Activated naive CD4-positive, alpha-beta T cell treated with anti-CD3 and anti-CD28 coated beads for 36 hours (primary cell): ENCODE measurements around the gene ZNF549. TPM values are rescaled to one million over a fixed set of nuclear protein-coding genes. Genes with fewer than 3 reads are reported as not detected.
"Not testable (repeated sequence)": the region's sequence is repeated elsewhere in the genome, so short reads cannot be mapped to it uniquely, and the experiment has no call there.

Source experiments
- CTCF ChIA-PET: fragments of 350-600 bp; sonication (Branson Sonifier 250); formaldehyde crosslinking; loops from one replicate; lab custom pipeline; 2021; ENCODE audit warnings: antibody characterized with exemption; lab: Charles Lee
- DNase-seq: peaks from one replicate; pipeline ENCODE4 v3.0.0-alpha.2; 2020
- H3K27ac Mint-ChIP-seq: one replicate; pipeline ENCODE4 v1.8.0; 2021; ENCODE audit warnings: mild to moderate bottlenecking, mixed read lengths
- H3K27me3 Mint-ChIP-seq: one replicate; pipeline ENCODE4 v1.8.0; 2021; ENCODE audit warnings: low read depth, mixed read lengths
- H3K36me3 Mint-ChIP-seq: one replicate; pipeline ENCODE4 v1.8.0; 2021; ENCODE audit warnings: low read depth, mixed read lengths
- H3K4me1 Mint-ChIP-seq: one replicate; pipeline ENCODE4 v1.8.0; 2021; ENCODE audit warnings: low read depth, mixed read lengths
- H3K4me3 Mint-ChIP-seq: one replicate; pipeline ENCODE4 v1.8.0; 2021; ENCODE audit warnings: mild to moderate bottlenecking, moderate library complexity, mixed read lengths
- H3K9me3 Mint-ChIP-seq: one replicate; pipeline ENCODE4 v1.8.0; 2021; ENCODE audit warnings: mixed read lengths
- intact Hi-C: fragments of 100-400 bp; cut with micrococcal nuclease; formaldehyde crosslinking; loops from one replicate; pipeline ENCODE4 v1.15.1; 2023
- total RNA-seq, 2 experiments: library from RNA; stranded (reverse); gene quantifications; one replicate each; pipeline ENCODE4 v1.2.3, GENCODE V29; 2021

The ZNF549 gene
- total RNA-seq = 1 to 10 TPM; 1.8 TPM

DNA sequence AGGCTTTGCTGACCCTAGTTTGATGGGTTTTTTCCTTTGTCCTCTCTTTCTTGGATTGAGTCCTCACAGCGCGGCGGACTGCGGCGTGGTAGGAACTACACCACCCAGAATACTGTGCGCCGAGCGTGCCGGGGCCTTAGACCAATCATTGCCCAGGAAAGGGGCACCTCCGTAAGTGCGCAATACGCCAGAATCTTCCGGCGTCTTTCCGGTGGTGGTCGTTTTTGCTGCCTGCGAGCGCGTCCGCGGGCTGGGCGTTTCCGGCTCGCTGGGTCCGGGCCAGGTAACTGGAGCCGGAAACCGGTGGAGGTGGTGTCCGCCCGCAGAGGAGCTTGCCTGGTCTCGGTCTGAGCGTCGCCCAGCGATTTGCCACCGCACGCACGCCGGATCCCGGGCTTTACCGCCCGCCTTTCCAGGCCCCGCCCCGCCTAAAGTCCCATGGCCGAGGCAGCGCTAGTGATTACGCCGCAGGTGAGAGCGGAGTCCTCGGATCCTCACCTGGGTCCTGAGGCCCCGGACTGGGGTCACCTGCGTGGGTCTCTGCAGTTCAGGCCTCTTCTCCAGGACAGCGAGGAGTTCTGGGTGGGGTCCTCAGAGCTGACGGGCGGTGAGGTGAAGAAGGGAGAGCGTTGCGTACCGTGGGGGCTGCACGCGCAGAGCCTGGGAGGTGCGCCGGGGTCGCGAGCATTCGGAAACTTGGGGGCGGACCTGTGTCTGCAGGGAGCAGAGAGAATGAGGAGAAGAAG is at the start of gene ZNF549:
Gene ZNF549, plus strand, starts transcription at position 221 of the 746 bp plus-strand sequence. Its CDS starts 218 bp downstream, at position 439.
- Mint-ChIP-seq H3K36me3 (peaks cover 48% of the 10 kb centered on the region), H3K27me3 (no peaks in the 10 kb centered on the region), H3K4me3 (peak within 1 kb of the TSS; percentile 80), H3K4me1 (peaks cover 14% of the 10 kb centered on the region), H3K9me3 (peaks cover 40% of the 10 kb centered on the region), H3K27ac (peak within 1 kb of the TSS; percentile 70)
- CTCF ChIA-PET = no interaction called here
- DNase-seq = peak; percentile 91
- intact Hi-C loops = loop anchor here (1.0 kb wide), 6 partner anchors 28 to 655 kb away; partner anchors contain the start of genes ZNF211, ZNF548, ZNF586 and ZNF772

DNA sequence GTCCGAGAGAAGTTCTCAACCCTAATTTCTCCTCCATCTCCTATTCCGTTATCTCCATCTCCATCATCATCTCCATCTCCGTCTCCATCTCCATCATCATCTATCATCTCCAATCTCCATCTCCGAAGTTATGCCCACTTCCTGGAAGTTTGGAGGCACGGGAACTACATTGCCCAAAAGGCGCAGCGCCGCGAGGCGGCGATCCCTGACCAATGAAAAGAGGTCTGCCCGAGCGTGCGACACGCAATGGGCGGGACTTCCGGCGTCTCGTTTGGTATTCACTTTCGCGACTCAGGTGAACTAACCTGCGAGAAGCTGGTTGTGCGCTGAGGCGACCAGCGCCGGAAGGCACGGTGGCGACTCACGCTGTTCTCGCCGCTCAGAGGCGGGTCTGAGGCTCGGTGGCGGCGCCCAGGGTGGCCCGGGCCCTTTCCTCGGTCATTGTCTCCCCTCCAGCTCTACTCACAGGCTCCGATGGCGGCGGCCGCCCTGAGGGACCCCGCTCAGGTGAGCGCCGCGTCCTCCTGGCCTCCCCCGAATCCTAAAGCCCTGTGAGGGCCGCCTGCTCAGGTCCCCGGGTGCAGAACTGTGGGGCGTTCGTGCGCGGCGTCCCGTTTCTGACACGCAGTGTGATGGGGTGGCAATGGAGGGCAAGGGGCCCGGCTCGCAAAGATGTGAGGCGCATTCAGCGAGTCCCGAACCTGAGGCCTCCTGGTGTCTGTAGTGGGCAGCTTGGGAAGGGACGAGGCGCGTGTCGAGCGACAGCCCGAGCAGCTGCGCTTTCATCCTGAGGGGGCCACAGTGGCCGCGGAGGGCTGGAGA is 39.5 kb upstream of the ZNF549 start, which contains the start of gene ZNF419:
Gene ZNF419, plus strand, starts transcription at position 274 of the 822 bp plus-strand sequence. Its CDS starts 201 bp downstream, at position 475.
- intact Hi-C loops = loop anchor here (1.0 to 5.0 kb wide), 3 partner anchors 10 to 90 kb away; partner anchors contain the start of genes ZNF416, ZNF749 and ZNF772
- Mint-ChIP-seq H3K4me3 (peak within 1 kb of the TSS; percentile 56), H3K9me3 (peaks cover 15% of the 10 kb centered on the region), H3K27ac (peak within 1 kb of the TSS; percentile 74), H3K4me1 (peaks cover 11% of the 10 kb centered on the region), H3K36me3 (peaks cover 36% of the 10 kb centered on the region)
- peak; percentile 95 for DNase-seq
- CTCF ChIA-PET, H3K27me3 Mint-ChIP-seq: not testable (repeated sequence)

DNA sequence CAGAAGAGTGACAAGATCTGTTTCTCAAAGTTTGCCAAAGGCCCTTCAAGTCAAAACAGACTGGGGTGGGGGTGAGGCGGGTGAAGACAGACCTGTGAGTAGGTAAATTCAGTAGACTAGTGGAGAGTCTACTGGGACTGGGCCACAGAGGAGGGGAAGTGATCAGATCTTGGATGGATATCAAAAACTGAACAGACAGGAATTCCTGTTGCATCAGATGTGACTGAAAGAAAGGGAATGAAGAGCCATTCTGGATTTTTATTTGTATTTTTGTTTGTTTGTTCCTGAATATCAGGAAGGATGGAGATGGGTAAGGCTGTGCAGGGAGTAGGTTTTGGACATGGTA is 38.9 kb upstream of the ZNF549 start:
- Mint-ChIP-seq H3K4me3 (peak overlapping the region; percentile 56), H3K36me3 (peaks cover 42% of the 10 kb centered on the region), H3K4me1 (peaks cover 11% of the 10 kb centered on the region), H3K9me3 (peaks cover 20% of the 10 kb centered on the region)
- H3K27me3 Mint-ChIP-seq, CTCF ChIA-PET, H3K27ac Mint-ChIP-seq, DNase-seq: not testable (repeated sequence)
- intact Hi-C loops = loop anchor here (5.0 kb wide), 1 partner anchor 89 kb away; the partner anchor contains the start of gene ZNF416

DNA sequence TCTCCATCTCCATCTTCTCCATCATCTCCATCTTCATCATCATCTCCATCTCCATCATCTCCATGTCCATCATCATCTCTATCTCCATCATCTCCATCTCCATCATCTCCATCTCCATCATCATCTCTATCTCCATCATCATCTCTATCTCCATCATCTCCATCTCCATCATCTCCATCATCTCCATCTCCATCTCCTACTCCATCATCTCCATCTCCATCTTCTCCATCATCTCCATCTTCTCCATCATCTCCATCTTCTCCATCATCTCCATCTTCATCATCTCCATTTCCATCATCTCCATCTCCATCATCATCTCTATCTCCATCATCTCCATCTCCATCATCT is 27.9 kb upstream of the ZNF549 start:
- peak overlapping the region; percentile 80 for H3K4me3 Mint-ChIP-seq
- peaks cover 52% of the 10 kb centered on the region for H3K36me3 Mint-ChIP-seq
- DNase-seq, CTCF ChIA-PET, H3K27me3 Mint-ChIP-seq: not testable (repeated sequence)
- H3K4me1 Mint-ChIP-seq = peaks cover 22% of the 10 kb centered on the region
- H3K9me3 Mint-ChIP-seq = peaks cover 60% of the 10 kb centered on the region
- intact Hi-C loops = loop anchor here (1.0 to 2.0 kb wide), 3 partner anchors 28 to 88 kb away; partner anchors contain the start of genes ZNF17, ZNF549 and ZNF550
- peak overlapping the region; percentile 48 for H3K27ac Mint-ChIP-seq

DNA sequence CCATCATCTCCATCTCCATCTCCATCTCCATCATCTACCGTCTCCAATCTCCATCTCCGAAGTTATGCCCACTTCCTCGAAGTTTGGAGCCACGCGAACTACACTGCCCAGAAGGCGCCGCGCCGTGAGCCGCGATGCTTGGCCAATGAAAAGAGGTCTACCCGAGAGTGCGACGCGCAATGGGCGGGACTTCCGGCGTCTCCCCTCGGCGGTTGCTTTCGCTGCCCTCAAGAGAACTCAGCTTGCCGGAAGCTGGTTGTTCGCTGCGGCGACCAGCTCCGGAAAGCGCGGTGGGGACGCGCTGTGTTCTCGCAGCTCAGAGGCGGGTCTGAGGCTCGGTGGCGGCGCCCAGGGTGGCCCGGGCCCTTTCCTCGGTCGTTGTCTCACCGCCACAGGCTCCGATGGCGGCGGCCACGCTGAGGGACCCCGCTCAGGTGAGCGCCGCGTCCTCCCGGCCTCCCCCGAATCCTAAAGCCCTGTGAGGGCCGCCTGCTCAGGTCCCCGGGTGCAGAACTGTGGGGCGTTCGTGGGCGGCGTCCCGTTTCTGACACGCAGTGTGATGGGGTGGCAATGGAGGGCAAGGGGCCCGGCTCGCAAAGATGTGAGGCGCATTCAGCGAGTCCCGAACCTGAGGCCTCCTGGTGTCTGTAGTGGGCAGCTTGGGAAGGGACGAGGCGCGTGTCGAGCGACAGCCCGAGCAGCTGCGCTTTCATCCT is 27.3 kb upstream of the ZNF549 start, which contains the start of gene ZNF773:
Gene ZNF773, plus strand, starts transcription at position 259 of the 716 bp plus-strand sequence. Its CDS starts 143 bp downstream, at position 402.
- Mint-ChIP-seq H3K9me3 (peaks cover 56% of the 10 kb centered on the region), H3K27ac (peak within 1 kb of the TSS; percentile 75), H3K36me3 (peaks cover 50% of the 10 kb centered on the region), H3K4me3 (peak within 1 kb of the TSS; percentile 80), H3K4me1 (peaks cover 22% of the 10 kb centered on the region)
- CTCF ChIA-PET, H3K27me3 Mint-ChIP-seq: not testable (repeated sequence)
- DNase-seq = peak; percentile 97
- intact Hi-C loops = loop anchor here (1.0 to 2.0 kb wide), 3 partner anchors 27 to 89 kb away; partner anchors contain the start of genes ZNF17, ZNF549 and ZNF550

DNA sequence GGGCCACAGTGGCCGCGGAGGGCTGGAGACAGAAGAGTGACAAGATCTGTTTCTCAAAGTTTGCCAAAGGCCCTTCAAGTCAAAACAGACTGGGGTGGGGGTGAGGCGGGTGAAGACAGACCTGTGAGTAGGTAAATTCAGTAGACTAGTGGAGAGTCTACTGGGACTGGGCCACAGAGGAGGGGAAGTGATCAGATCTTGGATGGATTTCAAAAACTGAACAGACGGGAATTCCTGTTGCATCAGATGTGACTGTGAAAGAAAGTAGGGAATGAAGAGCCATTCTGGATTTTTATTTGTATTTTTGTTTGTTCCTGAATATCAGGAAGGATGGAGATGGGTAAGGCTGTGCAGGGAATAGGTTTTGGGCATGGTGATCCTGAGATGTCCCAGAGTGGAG is 26.8 kb upstream of the ZNF549 start:
- intact Hi-C loops, DNase-seq, CTCF ChIA-PET, H3K27me3 Mint-ChIP-seq: not testable (repeated sequence)
- peak overlapping the region; percentile 80 for H3K4me3 Mint-ChIP-seq
- peaks cover 22% of the 10 kb centered on the region for H3K4me1 Mint-ChIP-seq
- peaks cover 54% of the 10 kb centered on the region for H3K9me3 Mint-ChIP-seq
- H3K36me3 Mint-ChIP-seq = peaks cover 52% of the 10 kb centered on the region
- peak overlapping the region; percentile 75 for H3K27ac Mint-ChIP-seq

DNA sequence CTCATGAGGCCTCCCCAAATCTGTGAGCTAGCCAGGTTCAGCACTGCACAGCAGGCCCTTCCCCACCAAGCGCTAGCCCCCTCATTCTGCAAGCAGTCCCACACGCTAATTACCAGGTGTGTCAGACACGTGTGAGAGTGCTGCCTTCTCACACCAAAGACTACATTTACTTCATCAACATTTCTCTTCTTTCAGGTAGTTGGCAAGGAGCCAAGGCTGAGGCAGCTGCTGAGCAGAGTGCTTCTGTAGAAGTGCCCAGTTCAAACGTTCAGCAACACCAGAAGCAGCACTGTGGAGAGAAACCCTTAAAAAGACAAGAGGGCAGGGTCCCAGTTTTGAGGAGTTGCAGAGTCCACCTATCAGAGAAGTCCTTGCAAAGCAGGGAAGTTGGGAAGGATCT is 21.0 kb upstream of the ZNF549 start:
- no peak for DNase-seq
- Mint-ChIP-seq H3K27ac (no peak overlapping the region), H3K36me3 (peaks cover 85% of the 10 kb centered on the region), H3K4me3 (no peak overlapping the region), H3K4me1 (peaks cover 11% of the 10 kb centered on the region), H3K27me3 (no peaks in the 10 kb centered on the region), H3K9me3 (peaks cover 59% of the 10 kb centered on the region)
- intact Hi-C loops = no loop called here
- CTCF ChIA-PET = no interaction called here

DNA sequence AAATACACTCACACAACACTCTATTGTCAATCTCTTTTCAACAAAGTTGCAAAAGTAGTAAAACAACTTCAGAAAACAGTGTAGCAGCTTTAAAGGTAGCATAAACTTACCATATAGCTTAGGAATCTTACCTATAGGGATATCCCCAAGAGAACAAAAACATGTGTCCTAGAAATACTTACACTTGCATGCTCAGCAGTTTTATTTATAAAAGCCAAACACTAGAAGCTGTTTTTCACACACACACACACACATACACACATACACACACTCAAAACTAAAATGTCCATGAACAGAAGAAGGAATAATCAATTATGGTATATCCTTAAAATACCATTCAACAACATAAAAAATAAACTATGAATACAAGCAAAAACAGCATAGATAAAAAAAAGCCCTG is 15.7 kb upstream of the ZNF549 start:
- Mint-ChIP-seq H3K4me1 (no peaks in the 10 kb centered on the region), H3K27me3 (no peaks in the 10 kb centered on the region), H3K36me3 (peaks cover 81% of the 10 kb centered on the region), H3K4me3 (no peak overlapping the region), H3K27ac (no peak overlapping the region), H3K9me3 (peaks cover 67% of the 10 kb centered on the region)
- CTCF ChIA-PET = no interaction called here
- intact Hi-C loops = no loop called here
- no peak for DNase-seq

DNA sequence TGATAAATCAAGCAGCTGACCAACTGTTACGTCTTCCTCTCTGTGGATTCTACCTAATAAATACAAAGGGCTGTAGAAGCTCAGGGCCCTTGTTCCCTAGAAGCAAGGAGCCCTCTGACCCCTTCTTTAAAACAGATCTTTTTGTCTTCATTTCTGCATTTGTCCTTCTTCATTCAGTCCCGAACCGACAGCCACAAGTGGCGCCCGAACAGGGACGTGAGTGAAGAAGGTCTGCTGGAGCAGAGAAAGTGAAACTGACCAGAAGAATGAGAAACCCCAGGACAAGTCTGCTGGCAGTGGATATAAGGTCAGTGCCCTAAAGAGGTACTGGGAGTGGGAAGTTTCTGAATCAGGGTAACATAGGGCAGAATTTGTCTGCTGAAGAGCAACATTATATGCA is 14.3 kb upstream of the ZNF549 start:
- Mint-ChIP-seq H3K27ac (no peak overlapping the region), H3K36me3 (peaks cover 79% of the 10 kb centered on the region), H3K9me3 (peaks cover 69% of the 10 kb centered on the region), H3K4me3 (no peak overlapping the region), H3K4me1 (no peaks in the 10 kb centered on the region), H3K27me3 (no peaks in the 10 kb centered on the region)
- CTCF ChIA-PET = no interaction called here
- intact Hi-C loops = no loop called here
- DNase-seq = no peak

DNA sequence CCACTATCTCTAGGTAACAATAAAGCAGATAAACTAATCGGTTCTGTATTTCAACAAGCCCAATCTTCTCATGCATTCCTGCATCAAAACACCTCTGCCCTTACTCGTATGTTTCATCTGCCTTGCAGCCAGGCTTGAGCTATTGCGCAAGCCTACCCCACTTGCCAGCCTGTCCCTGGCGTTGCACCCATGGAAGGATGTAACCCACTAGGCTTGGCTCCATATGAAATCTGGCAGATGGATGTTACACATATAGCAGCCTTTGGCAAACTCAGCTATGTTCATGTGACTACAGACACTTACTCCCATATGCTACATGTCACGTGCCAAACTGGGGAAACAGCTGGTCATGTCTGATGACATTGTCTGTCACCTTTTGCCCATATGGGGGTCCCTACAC is 11.9 kb upstream of the ZNF549 start:
- DNase-seq = no peak
- H3K27ac Mint-ChIP-seq = no peak overlapping the region
- intact Hi-C loops = no loop called here
- CTCF ChIA-PET = no interaction called here
- H3K27me3 Mint-ChIP-seq = no peaks in the 10 kb centered on the region
- peaks cover 68% of the 10 kb centered on the region for H3K36me3 Mint-ChIP-seq
- peaks cover 63% of the 10 kb centered on the region for H3K9me3 Mint-ChIP-seq
- no peak overlapping the region for H3K4me3 Mint-ChIP-seq
- H3K4me1 Mint-ChIP-seq = no peaks in the 10 kb centered on the region

DNA sequence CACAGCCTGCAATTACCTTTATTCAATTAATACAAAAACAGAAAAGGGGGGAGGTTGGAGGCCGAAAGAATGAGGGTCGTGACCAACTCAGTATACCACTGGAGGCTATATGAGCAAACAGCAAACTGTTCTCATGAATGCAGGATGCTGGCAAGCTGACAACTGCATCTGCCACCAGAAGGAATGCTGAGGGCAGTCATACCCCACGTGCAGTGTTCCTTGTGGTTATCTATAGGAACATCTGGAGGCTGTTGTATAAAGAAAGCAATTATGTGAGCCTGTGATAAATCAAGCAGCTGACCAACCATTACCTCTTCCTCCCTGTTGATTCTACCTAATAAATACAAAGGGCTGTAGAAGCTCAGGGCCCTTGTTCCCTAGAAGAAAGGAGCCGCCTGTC is 9.1 kb upstream of the ZNF549 start:
- H3K27ac Mint-ChIP-seq, intact Hi-C loops, H3K4me1 Mint-ChIP-seq, H3K4me3 Mint-ChIP-seq, H3K27me3 Mint-ChIP-seq, CTCF ChIA-PET, DNase-seq: not testable (repeated sequence)
- Mint-ChIP-seq H3K9me3 (peaks cover 54% of the 10 kb centered on the region), H3K36me3 (peaks cover 62% of the 10 kb centered on the region)
